ENCODE measurements around the gene XIRP2. TPM values are rescaled to one million over a fixed set of nuclear protein-coding genes. Genes with fewer than 3 reads are reported as not detected.
A peak's percentile ranks its signal among the peaks of the same experiment; 100 is the strongest.

XIRP2 gene
- total and polyA plus RNA-seq, 2 of the 13 experiments (the other 11 are each of a cell fraction or from before 2014, with no cell fraction given), result 0.04 to 0.05 TPM

- DNase-seq (ENCODE audit: low spot score) (no peak), ATAC-seq (no peak), FAIRE-seq (no peak)
- ChIA-PET POLR2A (no interaction called here), CTCF (ENCODE audit: low intra/inter-chr PET ratio, low total read pairs) (no interaction called here)
- in situ Hi-C loops (cut with HindIII; ENCODE audit: extremely low pct_ligation_motif_present, low pct_unique_long_range_greater_than_20kb) (no loop called here), intact Hi-C loops (cut with micrococcal nuclease; ENCODE audit: unreplicated experiment) (no loop called here)
- no peak overlapping the region for H3K9ac ChIP-seq (ENCODE audit: insufficient read depth, low read depth, low read length)
- H3K9me3 ChIP-seq (ENCODE audit: low read length), result no peaks in the 10 kb centered on the region; the same call in 1 of the 2 replicates
- no peaks in the 10 kb centered on the region for H3K36me3 ChIP-seq (replicated peaks in 1 of 2; ENCODE audit: control insufficient read depth in 1 of 2, insufficient read depth in 2 of 2, low read length in 2 of 2)
- H2AFZ ChIP-seq (ENCODE audit: low read length), result no peak overlapping the region
- TF ChIP-seq MAFK (conservative IDR thresholded peaks at IDR 0.05 in 1 of 2, IDR thresholded peaks at IDR 0.05 in 1 of 2; ENCODE audit: low read length in 2 of 2) (0 out of 4 replicates have a peak, but pooled peaks of 1 of the 2 experiments have one; percentile 7), ZNF460 (CRISPR knock-in tag; IDR thresholded peaks at IDR 0.05; ENCODE audit: borderline replicate concordance) (no peak)
- H3K4me2 ChIP-seq (ENCODE audit: low read depth, low read length), result no peak overlapping the region
- no peak overlapping the region for H3K27ac ChIP-seq (ENCODE audit: extremely low read length, insufficient read depth, low read length)
- no peaks in the 10 kb centered on the region for H4K20me1 ChIP-seq (ENCODE audit: insufficient read depth, low read length)
- no peak overlapping the region for H3K4me3 ChIP-seq (replicated peaks in 1 of 3; ENCODE audit: insufficient read depth in 1 of 3, low read depth in 2 of 3, low read length in 3 of 3)
- BruUV-seq (replicated peaks), result no TSS peak
- H3K27me3 ChIP-seq (ENCODE audit: control insufficient read depth in 1 of 2, insufficient read depth in 2 of 2, low read length in 2 of 2), result no peaks in the 10 kb centered on the region
- H3K79me2 ChIP-seq (ENCODE audit: insufficient read depth, low read length), result no peaks in the 10 kb centered on the region
- no peaks in the 10 kb centered on the region for H3K4me1 ChIP-seq (ENCODE audit: insufficient read depth, low read length)
Observed at GRCh38 chr2:166984797-166985196, 96.5 kb downstream of the XIRP2 start.

GRCh38 chr2:166994588-166995336 lies 106.5 kb downstream of the XIRP2 start:
- ChIA-PET POLR2A (no interaction called here), CTCF (ENCODE audit: low intra/inter-chr PET ratio, low total read pairs) (no interaction called here)
- no peaks in the 10 kb centered on the region for H4K20me1 ChIP-seq (ENCODE audit: insufficient read depth, low read length)
- intact Hi-C loops (cut with micrococcal nuclease; ENCODE audit: unreplicated experiment) (no loop called here), in situ Hi-C loops (cut with HindIII; ENCODE audit: extremely low pct_ligation_motif_present, low pct_unique_long_range_greater_than_20kb) (no loop called here)
- H3K4me3 ChIP-seq (replicated peaks in 1 of 3; ENCODE audit: insufficient read depth in 1 of 3, low read depth in 2 of 3, low read length in 3 of 3), result no peak overlapping the region
- H3K4me1 ChIP-seq (ENCODE audit: insufficient read depth, low read length), result no peaks in the 10 kb centered on the region
- H2AFZ ChIP-seq (ENCODE audit: low read length), result no peak overlapping the region
- no peaks in the 10 kb centered on the region for H3K79me2 ChIP-seq (ENCODE audit: insufficient read depth, low read length)
- BruUV-seq (replicated peaks), result no TSS peak
- DNase-seq (ENCODE audit: low spot score) (no peak), ATAC-seq (no peak), FAIRE-seq (no peak)
- no peaks in the 10 kb centered on the region for H3K9me3 ChIP-seq (ENCODE audit: low read length)
- H3K27ac ChIP-seq (ENCODE audit: extremely low read length, insufficient read depth, low read length), result no peak overlapping the region
- no peak overlapping the region for H3K9ac ChIP-seq (ENCODE audit: insufficient read depth, low read depth, low read length)
- no peak overlapping the region for H3K4me2 ChIP-seq (ENCODE audit: low read depth, low read length)
- H3K27me3 ChIP-seq (ENCODE audit: control insufficient read depth in 1 of 2, insufficient read depth in 2 of 2, low read length in 2 of 2), result no peaks in the 10 kb centered on the region
- WGBS (ENCODE audit: low lambda C conversion rate), result 23% methylated on average over 12 of the region's 12 CpGs
- TF ChIP-seq CREB1 (IDR thresholded peaks at IDR 0.05) (0 out of 2 replicates have a peak, but pooled peaks have one; percentile 32), CREB1 (CRISPR knock-in tag; IDR thresholded peaks at IDR 0.05) (no peak), ATF7 (IDR thresholded peaks at IDR 0.05) (peak; percentile 96), ATF7 (CRISPR knock-in tag; IDR thresholded peaks at IDR 0.05) (no peak), CSRNP2 (CRISPR knock-in tag; conservative IDR thresholded peaks at IDR 0.05; ENCODE audit: low read depth) (no peak), ZFAT (CRISPR knock-in tag; conservative IDR thresholded peaks at IDR 0.05) (no peak)
- TF ChIP-seq, protein P1, sequence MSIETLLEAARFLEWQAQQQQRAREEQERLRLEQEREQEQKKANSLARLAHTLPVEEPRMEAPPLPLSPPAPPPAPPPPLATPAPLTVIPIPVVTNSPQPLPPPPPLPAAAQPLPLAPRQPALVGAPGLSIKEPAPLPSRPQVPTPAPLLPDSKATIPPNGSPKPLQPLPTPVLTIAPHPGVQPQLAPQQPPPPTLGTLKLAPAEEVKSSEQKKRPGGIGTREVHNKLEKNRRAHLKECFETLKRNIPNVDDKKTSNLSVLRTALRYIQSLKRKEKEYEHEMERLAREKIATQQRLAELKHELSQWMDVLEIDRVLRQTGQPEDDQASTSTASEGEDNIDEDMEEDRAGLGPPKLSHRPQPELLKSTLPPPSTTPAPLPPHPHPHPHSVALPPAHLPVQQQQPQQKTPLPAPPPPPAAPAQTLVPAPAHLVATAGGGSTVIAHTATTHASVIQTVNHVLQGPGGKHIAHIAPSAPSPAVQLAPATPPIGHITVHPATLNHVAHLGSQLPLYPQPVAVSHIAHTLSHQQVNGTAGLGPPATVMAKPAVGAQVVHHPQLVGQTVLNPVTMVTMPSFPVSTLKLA (IDR thresholded peaks at IDR 0.05), result peak; percentile 67
- H3K36me3 ChIP-seq (replicated peaks in 1 of 2; ENCODE audit: control insufficient read depth in 1 of 2, insufficient read depth in 2 of 2, low read length in 2 of 2), result no peaks in the 10 kb centered on the region
